Activated naive CD8-positive, alpha-beta T cell treated with anti-CD3 and anti-CD28 coated beads for 36 hours (primary cell): ENCODE data around the gene RALGPS2. TPM values are rescaled to one million over a fixed set of nuclear protein-coding genes. Genes with fewer than 3 reads are reported as not detected.
A peak's percentile ranks its signal among the peaks of the same experiment; 100 is the strongest.
"Not testable (repeated sequence)": the region's sequence is repeated elsewhere in the genome, so short reads cannot be mapped to it uniquely, and the experiment has no call there.

Source experiments
- DNase-seq: peaks from one replicate; pipeline ENCODE4 v3.0.0; 2021
- H3K27ac Mint-ChIP-seq: one replicate; pipeline ENCODE4 v1.8.0; 2022; ENCODE audit warnings: mild to moderate bottlenecking, moderate library complexity, mixed read lengths
- H3K27me3 Mint-ChIP-seq: one replicate; pipeline ENCODE4 v1.8.0; 2022; ENCODE audit warnings: mild to moderate bottlenecking, mixed read lengths
- H3K36me3 Mint-ChIP-seq: one replicate; pipeline ENCODE4 v1.8.0; 2021; ENCODE audit warnings: mild to moderate bottlenecking, mixed read lengths
- H3K4me1 Mint-ChIP-seq: one replicate; pipeline ENCODE4 v1.8.0; 2021; ENCODE audit warnings: mixed read lengths
- H3K4me3 Mint-ChIP-seq: one replicate; pipeline ENCODE4 v1.8.0; 2022; ENCODE audit warnings: mild to moderate bottlenecking, moderate library complexity, mixed read lengths
- H3K9me3 Mint-ChIP-seq: one replicate; pipeline ENCODE4 v1.8.0; 2022; ENCODE audit warnings: mixed read lengths
- total RNA-seq, 2 experiments: library from RNA; stranded (reverse); gene quantifications; one replicate each; pipeline ENCODE4 v1.2.3, GENCODE V29; 2021

RALGPS2 gene
- total RNA-seq, 2 experiments from 2014 or later, result 5.0 to 6.6 TPM

DNA sequence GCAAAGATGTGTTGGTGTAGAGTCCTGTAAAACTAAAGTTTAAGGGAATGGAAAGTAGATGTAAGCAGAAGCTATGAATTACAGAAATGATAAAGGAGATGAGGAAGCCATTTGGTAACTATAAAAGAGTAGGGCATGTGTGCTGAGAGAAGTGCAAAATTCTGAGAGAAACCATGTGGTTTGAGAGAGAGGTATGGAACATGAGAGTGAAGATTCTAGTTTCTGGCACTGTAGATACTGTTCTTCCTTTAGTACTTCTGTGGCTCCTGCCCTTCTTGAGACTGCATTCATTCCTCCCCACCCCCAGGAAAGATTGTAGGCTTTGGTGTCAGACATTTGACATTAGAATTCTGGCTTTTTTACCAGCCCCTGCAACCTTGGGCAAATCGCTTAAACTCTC lies 15.4 kb downstream of the RALGPS2 start:
- no peak overlapping the region for H3K27ac Mint-ChIP-seq
- no peaks in the 10 kb centered on the region for H3K4me1 Mint-ChIP-seq
- H3K27me3 Mint-ChIP-seq, result no peaks in the 10 kb centered on the region
- DNase-seq, result no peak
- peaks cover 7% of the 10 kb centered on the region for H3K9me3 Mint-ChIP-seq
- no peak overlapping the region for H3K4me3 Mint-ChIP-seq
- H3K36me3 Mint-ChIP-seq, result peaks cover 28% of the 10 kb centered on the region

DNA sequence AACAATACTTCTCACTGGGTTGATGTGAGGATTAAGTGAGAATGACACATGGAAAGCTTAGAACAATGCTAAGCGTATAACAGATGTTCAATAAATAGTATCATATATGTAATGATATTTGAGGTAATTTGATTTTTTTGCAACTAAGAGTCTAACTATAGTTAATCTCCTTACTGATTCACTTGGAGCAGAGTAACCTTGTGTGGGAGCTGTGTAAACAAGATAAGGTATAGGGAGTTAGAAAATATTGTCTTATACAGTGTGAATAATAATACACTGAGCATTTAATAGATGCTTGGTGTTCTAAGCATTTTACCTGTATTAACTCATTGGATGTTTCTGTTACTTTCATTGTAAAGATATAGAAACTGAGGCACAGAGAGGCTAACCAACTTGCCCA lies 15.9 kb downstream of the RALGPS2 start:
- no peaks in the 10 kb centered on the region for H3K4me1 Mint-ChIP-seq
- peaks cover 7% of the 10 kb centered on the region for H3K9me3 Mint-ChIP-seq
- H3K4me3 Mint-ChIP-seq, result no peak overlapping the region
- no peak overlapping the region for H3K27ac Mint-ChIP-seq
- no peak for DNase-seq
- H3K36me3 Mint-ChIP-seq, result peaks cover 28% of the 10 kb centered on the region
- H3K27me3 Mint-ChIP-seq, result no peaks in the 10 kb centered on the region

DNA sequence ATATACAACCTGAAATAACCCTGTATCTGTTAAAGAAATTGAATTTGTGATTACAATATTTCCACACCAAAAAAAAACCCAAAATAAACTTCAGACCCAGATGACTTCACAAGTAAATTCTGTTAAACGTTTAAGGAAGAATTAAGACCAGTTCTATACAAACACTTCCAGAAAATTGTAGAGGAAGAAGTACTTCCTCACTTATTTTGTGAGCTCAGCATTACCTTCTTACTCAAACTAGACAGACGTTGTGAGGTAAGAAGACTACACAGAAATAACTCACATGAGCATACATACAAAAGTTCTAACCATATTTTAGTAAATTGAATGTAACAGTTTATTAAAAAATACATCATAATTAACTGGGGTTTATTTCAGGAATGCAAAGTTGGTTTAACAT lies 18.8 kb downstream of the RALGPS2 start:
- peaks cover 26% of the 10 kb centered on the region for H3K36me3 Mint-ChIP-seq
- peaks cover 7% of the 10 kb centered on the region for H3K9me3 Mint-ChIP-seq
- H3K4me3 Mint-ChIP-seq, result no peak overlapping the region
- DNase-seq, result no peak
- no peaks in the 10 kb centered on the region for H3K27me3 Mint-ChIP-seq
- no peaks in the 10 kb centered on the region for H3K4me1 Mint-ChIP-seq
- H3K27ac Mint-ChIP-seq, result no peak overlapping the region

DNA sequence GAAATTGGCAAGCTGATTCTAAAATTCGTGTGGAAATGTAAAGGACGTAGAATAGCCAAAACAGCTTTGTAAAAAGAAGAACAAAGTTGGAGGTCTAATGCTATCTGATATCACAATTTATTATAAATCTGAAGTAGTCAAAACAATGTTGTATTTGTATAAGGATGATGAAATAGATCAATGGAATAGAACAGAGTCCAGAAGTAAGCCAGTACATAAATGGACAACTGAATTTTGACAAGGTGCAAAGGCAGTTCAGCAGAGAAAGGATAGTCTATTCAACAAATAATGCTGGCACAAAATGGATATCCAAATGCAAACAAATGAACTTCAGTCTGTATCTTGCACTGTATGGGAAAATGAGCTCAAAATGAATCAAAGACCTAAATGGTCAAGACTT lies 20.2 kb downstream of the RALGPS2 start:
- DNase-seq, result no peak
- no peaks in the 10 kb centered on the region for H3K4me1 Mint-ChIP-seq
- H3K27me3 Mint-ChIP-seq, result no peaks in the 10 kb centered on the region
- peaks cover 23% of the 10 kb centered on the region for H3K36me3 Mint-ChIP-seq
- H3K27ac Mint-ChIP-seq, result no peak overlapping the region
- no peak overlapping the region for H3K4me3 Mint-ChIP-seq
- H3K9me3 Mint-ChIP-seq, result peaks cover 7% of the 10 kb centered on the region

DNA sequence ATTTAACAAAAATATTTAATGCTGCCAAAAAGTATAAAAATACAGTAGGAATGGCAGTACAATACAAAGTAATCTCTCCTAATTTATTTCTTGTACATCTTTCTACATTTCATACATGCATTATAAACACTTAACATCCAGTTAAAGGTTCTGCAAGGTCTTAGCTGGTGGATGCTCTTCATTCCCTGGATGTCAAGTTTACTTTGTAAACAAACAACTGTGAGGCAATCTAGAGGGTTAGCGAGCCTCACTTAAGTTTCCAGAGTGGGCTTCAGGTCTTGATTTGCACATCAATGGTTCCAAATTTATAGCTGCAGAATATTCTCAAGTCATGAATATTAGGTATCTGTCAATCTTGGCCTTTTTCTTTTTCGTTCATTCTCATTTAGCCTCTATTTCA lies 21.3 kb downstream of the RALGPS2 start:
- Mint-ChIP-seq H3K4me3 (no peak overlapping the region), H3K36me3 (peaks cover 22% of the 10 kb centered on the region), H3K27me3 (no peaks in the 10 kb centered on the region), H3K27ac (no peak overlapping the region), H3K9me3 (peaks cover 7% of the 10 kb centered on the region), H3K4me1 (no peaks in the 10 kb centered on the region)
- DNase-seq, result no peak

DNA sequence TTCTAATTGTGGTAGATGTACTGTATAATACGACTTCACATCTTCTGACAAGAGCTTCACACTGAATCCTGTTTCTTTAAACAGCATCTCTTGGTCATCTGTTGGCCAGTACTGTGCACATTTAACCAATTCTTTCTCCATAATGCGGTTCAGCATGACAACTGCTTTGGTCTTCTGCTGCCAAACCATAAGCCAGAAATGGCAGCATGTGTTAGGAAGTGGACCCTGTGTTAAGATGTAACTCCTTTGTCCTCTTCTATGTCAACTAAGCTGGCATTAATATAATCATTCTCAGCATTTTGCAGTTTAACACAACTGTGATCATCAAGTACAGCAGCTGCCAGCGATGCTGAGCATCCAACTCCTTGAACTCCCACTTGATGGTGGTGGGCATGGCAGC lies 22.3 kb downstream of the RALGPS2 start:
- DNase-seq, H3K27ac Mint-ChIP-seq, H3K27me3 Mint-ChIP-seq, H3K9me3 Mint-ChIP-seq, H3K4me1 Mint-ChIP-seq, H3K4me3 Mint-ChIP-seq: not testable (repeated sequence)
- H3K36me3 Mint-ChIP-seq, result peaks cover 13% of the 10 kb centered on the region

DNA sequence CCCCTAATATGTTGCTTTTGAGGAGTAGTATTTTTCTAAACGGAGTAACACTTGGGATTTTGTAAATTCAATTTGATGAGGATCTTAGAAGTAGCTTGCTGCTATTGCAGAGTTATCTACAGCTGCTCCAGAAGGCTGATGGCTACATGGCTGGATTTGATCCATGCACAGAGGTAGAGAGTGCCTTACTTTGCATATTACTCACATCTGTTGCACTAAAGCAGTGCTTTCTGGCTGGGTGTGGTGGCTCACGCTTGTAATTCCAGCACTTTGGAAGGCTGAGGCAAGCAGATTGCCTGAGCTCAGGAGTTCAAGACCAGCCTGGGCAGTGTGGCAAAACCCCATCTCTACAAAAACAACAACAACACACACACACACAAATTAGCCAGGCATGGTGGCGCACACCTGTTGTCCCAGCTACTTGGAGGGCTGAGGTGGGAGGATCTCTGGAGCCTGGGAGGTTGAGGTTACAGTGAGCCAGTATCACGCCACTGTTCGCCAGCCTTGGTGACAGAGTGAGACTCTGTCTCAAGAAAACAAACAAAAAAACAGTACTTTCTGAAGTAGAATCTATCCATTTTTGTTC lies 24.6 kb downstream of the RALGPS2 start:
- no peak overlapping the region for H3K4me3 Mint-ChIP-seq
- no peaks in the 10 kb centered on the region for H3K9me3 Mint-ChIP-seq
- H3K36me3 Mint-ChIP-seq, result no peaks in the 10 kb centered on the region
- no peak overlapping the region for H3K27ac Mint-ChIP-seq
- H3K27me3 Mint-ChIP-seq, result no peaks in the 10 kb centered on the region
- no peak for DNase-seq
- H3K4me1 Mint-ChIP-seq, result no peaks in the 10 kb centered on the region

DNA sequence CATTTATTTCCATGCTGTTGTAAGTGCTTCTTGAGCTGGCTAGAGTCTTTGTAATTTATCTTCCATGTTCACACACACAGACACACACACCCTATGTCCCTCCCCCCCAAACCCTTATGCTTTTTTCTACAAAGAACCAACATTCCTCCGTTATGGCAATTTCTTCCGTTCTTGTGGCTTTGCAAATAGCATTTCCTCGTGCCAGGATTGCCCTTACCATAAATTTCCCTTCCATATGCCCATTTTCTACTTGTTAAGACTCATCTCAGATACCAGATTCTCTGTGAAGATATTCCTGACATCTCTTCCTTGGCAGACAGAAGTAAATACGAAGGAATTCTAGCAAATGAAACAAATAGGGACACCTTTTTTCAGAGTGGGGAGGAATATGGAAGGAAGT lies 26.0 kb downstream of the RALGPS2 start:
- no peak for DNase-seq
- H3K4me3 Mint-ChIP-seq, result no peak overlapping the region
- H3K4me1 Mint-ChIP-seq, result no peaks in the 10 kb centered on the region
- H3K27ac Mint-ChIP-seq, result no peak overlapping the region
- peaks cover 10% of the 10 kb centered on the region for H3K36me3 Mint-ChIP-seq
- H3K9me3 Mint-ChIP-seq, result peaks cover 11% of the 10 kb centered on the region
- no peaks in the 10 kb centered on the region for H3K27me3 Mint-ChIP-seq

DNA sequence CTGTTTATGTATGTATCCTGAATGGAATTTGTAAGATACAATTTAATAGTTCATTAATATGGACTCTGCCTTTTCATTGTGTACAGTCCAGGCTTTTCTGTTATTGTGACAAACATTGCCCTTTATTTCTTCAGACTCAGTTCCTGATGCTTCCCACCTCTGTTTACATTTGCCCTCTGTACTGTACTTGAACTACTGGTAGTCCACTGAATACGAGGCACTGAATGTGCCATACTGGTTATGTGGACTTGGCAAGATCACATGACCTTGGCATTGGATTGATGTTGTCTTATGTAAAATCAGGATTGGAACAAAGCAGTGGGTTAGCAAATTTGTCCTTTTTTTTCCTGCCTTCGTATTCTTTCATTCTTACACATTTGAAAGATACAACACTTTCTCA lies 27.8 kb downstream of the RALGPS2 start:
- no peak for DNase-seq
- H3K9me3 Mint-ChIP-seq, result peaks cover 13% of the 10 kb centered on the region
- H3K27ac Mint-ChIP-seq, result no peak overlapping the region
- peaks cover 2% of the 10 kb centered on the region for H3K4me1 Mint-ChIP-seq
- H3K4me3 Mint-ChIP-seq, result no peak overlapping the region
- peaks cover 16% of the 10 kb centered on the region for H3K36me3 Mint-ChIP-seq
- H3K27me3 Mint-ChIP-seq, result no peaks in the 10 kb centered on the region

DNA sequence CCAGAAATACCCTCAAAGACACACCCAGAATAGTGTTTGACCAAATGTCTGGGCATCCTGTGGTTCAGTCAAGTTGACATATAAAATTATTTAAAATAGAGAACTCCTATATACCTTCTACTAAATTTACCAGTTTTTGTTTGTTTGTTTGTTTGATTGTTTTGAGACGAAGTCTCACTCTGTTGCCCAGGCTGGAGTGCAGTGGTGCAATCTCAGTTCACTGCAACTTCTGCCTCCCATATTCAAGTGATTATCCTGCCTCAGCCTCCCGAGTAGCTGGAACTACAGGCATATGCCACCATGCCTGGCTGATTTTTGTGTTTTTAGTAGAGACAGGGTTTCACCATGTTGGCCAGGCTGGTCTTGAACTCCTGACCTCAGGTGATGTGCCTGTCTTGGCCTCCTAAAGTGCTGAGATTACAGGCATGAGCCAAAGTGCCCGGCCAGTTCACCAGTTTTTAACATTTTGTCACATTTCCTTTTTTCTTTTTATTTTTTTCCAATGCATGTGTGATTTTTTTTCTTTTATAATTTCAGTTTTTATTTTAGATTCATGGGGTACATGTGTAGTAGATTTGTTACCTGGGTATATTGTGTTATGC lies 29.7 kb downstream of the RALGPS2 start:
- not testable (repeated sequence) for H3K4me1 Mint-ChIP-seq, H3K27ac Mint-ChIP-seq, H3K27me3 Mint-ChIP-seq, H3K4me3 Mint-ChIP-seq, DNase-seq
- H3K36me3 Mint-ChIP-seq, result peaks cover 24% of the 10 kb centered on the region
- peaks cover 20% of the 10 kb centered on the region for H3K9me3 Mint-ChIP-seq

DNA sequence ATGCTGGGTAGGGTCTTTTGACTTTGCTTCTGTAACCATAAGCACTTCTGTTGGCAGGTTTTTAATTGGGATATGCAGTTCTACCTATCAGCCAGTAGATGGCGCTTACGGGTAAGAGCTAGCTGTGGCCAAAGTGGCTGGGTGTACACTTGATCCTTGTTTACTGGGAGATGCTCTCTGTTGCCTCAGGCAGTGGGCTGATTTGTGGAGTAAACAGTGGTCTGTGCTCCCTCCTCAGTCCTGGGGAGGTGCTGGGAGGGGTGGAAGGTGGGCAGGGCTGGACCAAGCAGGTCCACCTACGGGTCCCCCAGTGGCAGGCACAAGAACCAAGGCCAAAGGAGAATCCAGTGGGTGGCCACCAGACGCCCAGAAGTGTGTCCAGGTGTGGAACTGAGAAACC lies 43.4 kb downstream of the RALGPS2 start:
- Mint-ChIP-seq H3K27ac (no peak overlapping the region), H3K4me1 (peaks cover 1% of the 10 kb centered on the region), H3K27me3 (no peaks in the 10 kb centered on the region), H3K4me3 (no peak overlapping the region), H3K36me3 (peaks cover 26% of the 10 kb centered on the region), H3K9me3 (peaks cover 23% of the 10 kb centered on the region)
- peak; percentile 1 for DNase-seq

DNA sequence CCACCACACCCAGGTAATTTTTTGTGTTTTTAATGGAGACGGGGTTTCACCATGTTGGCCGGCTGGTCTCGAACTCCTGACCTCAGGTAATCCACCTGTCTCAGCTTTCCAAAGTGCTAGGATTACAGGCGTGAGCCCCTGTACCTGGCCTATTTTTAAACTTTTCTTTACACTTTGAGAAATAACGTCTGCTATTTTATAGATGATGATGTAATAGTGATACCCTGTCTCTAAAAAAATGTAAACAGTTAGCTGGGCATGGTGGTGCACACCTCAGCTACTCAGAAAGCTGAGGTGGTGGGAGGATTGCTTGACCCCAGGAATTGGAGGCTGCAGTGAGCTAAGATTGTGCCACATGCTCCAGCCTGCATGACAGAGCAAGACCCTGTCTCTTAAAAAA lies 47.9 kb downstream of the RALGPS2 start:
- no peaks in the 10 kb centered on the region for H3K9me3 Mint-ChIP-seq

DNA sequence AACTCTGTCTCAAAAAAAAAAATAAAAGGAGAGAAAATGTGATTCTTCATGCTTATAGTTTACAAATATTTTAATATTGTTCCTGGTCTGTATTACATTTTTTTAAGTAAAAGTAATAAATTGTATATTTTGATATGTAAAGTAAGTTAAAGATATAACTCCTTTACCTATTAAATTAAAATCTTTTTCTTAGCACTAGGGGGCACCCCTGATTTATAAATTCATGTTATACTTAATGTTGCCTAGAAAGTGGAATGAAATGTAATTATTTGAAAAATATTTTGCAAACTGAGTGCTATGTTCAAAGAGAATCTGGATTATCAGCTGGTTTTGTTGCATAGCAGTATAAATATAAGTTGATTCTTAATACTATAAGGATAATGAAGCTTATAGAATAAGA lies 49.2 kb downstream of the RALGPS2 start:
- H3K4me1 Mint-ChIP-seq, result no peaks in the 10 kb centered on the region
- no peak for DNase-seq
- no peaks in the 10 kb centered on the region for H3K9me3 Mint-ChIP-seq
- no peaks in the 10 kb centered on the region for H3K27me3 Mint-ChIP-seq
- no peak overlapping the region for H3K4me3 Mint-ChIP-seq
- H3K36me3 Mint-ChIP-seq, result peaks cover 7% of the 10 kb centered on the region
- no peak overlapping the region for H3K27ac Mint-ChIP-seq

More for the DNA sequence above, 47.9 kb downstream of the RALGPS2 start:
- Mint-ChIP-seq H3K36me3 (peaks cover 10% of the 10 kb centered on the region), H3K4me3 (no peak overlapping the region), H3K4me1 (peaks cover 1% of the 10 kb centered on the region), H3K27ac (no peak overlapping the region), H3K27me3 (no peaks in the 10 kb centered on the region)
- no peak for DNase-seq

DNA sequence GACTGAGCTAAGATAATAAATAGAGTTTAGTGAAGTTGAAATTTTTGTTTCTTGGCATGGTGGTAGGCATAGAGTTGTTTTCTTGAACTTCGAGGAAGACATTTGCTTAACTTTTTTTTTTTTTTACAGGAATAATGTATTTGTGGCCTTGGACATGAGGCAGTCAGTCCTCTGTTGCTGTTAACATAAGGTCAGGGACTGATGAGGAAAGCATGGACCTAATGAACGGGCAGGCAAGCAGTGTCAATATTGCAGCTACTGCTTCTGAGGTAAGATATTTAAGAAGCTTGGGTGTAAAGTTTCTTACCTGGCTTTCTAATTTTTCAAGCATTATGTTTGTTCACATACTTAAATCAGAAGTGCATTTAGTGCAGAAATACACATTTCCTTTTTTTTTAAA lies 51.5 kb downstream of the RALGPS2 start:
- Mint-ChIP-seq H3K27me3 (no peaks in the 10 kb centered on the region), H3K4me3 (no peak overlapping the region), H3K9me3 (no peaks in the 10 kb centered on the region), H3K27ac (no peak overlapping the region), H3K4me1 (no peaks in the 10 kb centered on the region), H3K36me3 (peaks cover 7% of the 10 kb centered on the region)
- no peak for DNase-seq

DNA sequence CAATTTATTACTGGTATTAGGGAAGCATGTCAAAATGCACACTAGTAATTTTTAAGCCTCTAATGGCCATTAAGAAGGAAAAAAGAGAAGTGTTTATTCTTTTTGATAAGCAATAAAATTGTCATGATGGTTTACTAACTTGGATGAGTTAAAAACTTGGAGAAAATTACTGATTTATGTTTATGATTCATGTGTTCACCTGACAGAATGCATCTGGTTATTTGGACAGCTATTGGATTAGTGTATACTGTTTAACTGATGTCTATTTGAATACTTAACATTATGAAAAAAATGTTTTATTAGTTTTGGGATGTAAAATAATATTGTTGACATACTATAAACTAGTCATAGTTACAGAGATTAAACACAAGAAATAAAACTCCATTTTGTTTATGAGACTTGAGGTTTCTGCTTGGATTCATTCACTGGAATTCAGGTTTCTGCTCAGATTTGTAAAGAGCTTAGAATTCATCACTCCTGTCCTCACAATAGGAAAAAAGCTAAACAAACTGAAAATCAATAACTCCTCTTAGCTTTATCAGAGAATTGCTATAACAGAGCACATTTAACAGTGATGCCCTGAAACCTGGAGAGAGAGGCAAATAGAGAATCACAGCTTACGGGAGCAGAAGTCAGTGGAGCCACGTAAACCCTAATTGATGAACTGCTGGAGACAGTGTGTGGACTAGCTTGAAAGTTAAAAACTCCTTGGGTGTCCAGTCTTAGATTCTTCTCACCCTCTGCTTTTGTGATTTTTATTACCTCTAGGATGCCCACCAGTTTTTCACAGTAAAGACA lies 56.7 kb downstream of the RALGPS2 start:
- Mint-ChIP-seq H3K27ac (no peak overlapping the region), H3K4me3 (no peak overlapping the region), H3K9me3 (no peaks in the 10 kb centered on the region)

DNA sequence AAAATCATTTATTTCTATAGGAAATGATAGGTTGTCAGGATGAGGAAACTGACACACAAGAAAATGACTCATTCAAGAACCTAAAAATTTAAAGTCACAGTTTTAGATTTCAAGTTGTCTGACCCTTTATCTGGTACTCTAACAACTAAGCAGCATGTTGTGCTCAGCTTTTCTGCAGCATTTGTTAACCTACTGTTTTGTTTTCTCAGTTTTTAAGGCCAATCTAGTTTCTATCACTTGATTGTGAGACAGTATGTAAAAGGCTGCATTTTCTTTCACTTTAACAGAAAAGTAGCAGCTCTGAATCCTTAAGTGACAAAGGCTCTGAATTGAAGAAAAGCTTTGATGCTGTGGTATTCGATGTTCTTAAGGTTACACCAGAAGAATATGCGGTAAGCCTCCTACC lies 59.1 kb downstream of the RALGPS2 start:
- H3K4me1 Mint-ChIP-seq, result peaks cover 17% of the 10 kb centered on the region
- no peaks in the 10 kb centered on the region for H3K9me3 Mint-ChIP-seq
- no peak overlapping the region for H3K27ac Mint-ChIP-seq
- peak overlapping the region; percentile 42 for H3K4me3 Mint-ChIP-seq
- DNase-seq, result no peak
- H3K27me3 Mint-ChIP-seq, result no peaks in the 10 kb centered on the region
- H3K36me3 Mint-ChIP-seq, result peaks cover 8% of the 10 kb centered on the region

More for the DNA sequence above, 56.7 kb downstream of the RALGPS2 start:
- Mint-ChIP-seq H3K27me3 (no peaks in the 10 kb centered on the region), H3K36me3 (peaks cover 2% of the 10 kb centered on the region), H3K4me1 (peaks cover 17% of the 10 kb centered on the region)
- no peak for DNase-seq
